PC-3 (cell line): Measurements from ENCODE around the gene STRBP. TPM values are rescaled to one million over a fixed set of nuclear protein-coding genes. Genes with fewer than 3 reads are reported as not detected.

Experiments
- ATAC-seq: fragments of 200-7000 bp; cut with Tn5 transposase; 2 replicates; pipeline ENCODE4 v1.9.1; 2020; ENCODE audit warnings: mild to moderate bottlenecking, moderate library complexity
- BruUV-seq: library from RNA; stranded (reverse); fragments of 400-500 nt; replicated peaks from 2 replicates; lab custom pipeline; 2021; lab: Mats Ljungman, UMichigan
- CTCF ChIA-PET: fragments of 300-600 bp; sonication (Branson Sonifier 250); formaldehyde crosslinking; loops from one replicate; lab custom pipeline; 2022; ENCODE audit warnings: antibody characterized with exemption; lab: Charles Lee
- POLR2A ChIA-PET: fragments of 300-600 bp; sonication (Branson Sonifier 250); formaldehyde crosslinking; loops from one replicate; lab custom pipeline; 2022; ENCODE audit warnings: antibody characterized with exemption; ENCODE audit not compliant: unreplicated experiment; lab: Charles Lee
- DNase-seq: peaks from one replicate; pipeline ENCODE4 v3.0.0-alpha.2; 2015
- H2AFZ ChIP-seq: fragments of 300-600 bp; sonication (generic); 2 replicates; pipeline ENCODE4 v1.6.0; 2016; ENCODE audit warnings: antibody characterized with exemption, low read length
- H3F3A ChIP-seq: fragments of 300-600 bp; sonication (generic); one replicate; pipeline ENCODE4 v1.6.0; 2017; ENCODE audit warnings: antibody characterized with exemption, low read length, control low read depth, mild to moderate bottlenecking; ENCODE audit not compliant: unreplicated experiment
- H3K27ac ChIP-seq: fragments of 300-600 bp; sonication (generic); 2 replicates; pipeline ENCODE4 v1.5.1; 2016; ENCODE audit warnings: mild to moderate bottlenecking, low read length
- H3K27me3 ChIP-seq: fragments of 300-600 bp; sonication (generic); 2 replicates; pipeline ENCODE4 v1.6.1; 2016; ENCODE audit warnings: low read length, mixed read lengths
- H3K36me3 ChIP-seq: fragments of 300-600 bp; sonication (generic); 2 replicates; pipeline ENCODE4 v1.6.1; 2016; ENCODE audit warnings: low read depth, mixed run types, low read length, mixed read lengths
- H3K4me1 ChIP-seq: fragments of 300-600 bp; sonication (generic); 2 replicates; pipeline ENCODE4 v1.5.1; 2016; ENCODE audit warnings: low read length; ENCODE audit not compliant: insufficient read depth
- H3K4me2 ChIP-seq: fragments of 300-600 bp; sonication (generic); 2 replicates; pipeline ENCODE4 v1.6.0; 2016; ENCODE audit warnings: low read length
- H3K4me3 ChIP-seq: fragments of 300-600 bp; sonication (generic); 2 replicates; pipeline ENCODE4 v1.5.1; 2016; ENCODE audit warnings: mild to moderate bottlenecking, low read length, mixed read lengths
- H3K79me2 ChIP-seq: fragments of 300-600 bp; sonication (generic); 2 replicates; pipeline ENCODE4 v1.6.1; 2017; ENCODE audit warnings: low read length, mixed read lengths
- H3K9ac ChIP-seq: fragments of 300-600 bp; sonication (generic); 2 replicates; pipeline ENCODE4 v1.6.0; 2016; ENCODE audit warnings: mild to moderate bottlenecking, low read length
- H3K9me2 ChIP-seq: fragments of 300-600 bp; sonication (generic); replicated peaks from 2 replicates; pipeline ENCODE4 v1.6.1; 2016; ENCODE audit warnings: mixed run types, low read length, mixed read lengths
- H3K9me3 ChIP-seq: fragments of 300-600 bp; sonication (generic); 2 replicates; pipeline ENCODE4 v1.6.1; 2016; ENCODE audit warnings: low read length, mixed read lengths
- H4K20me1 ChIP-seq: fragments of 300-600 bp; sonication (generic); 2 replicates; pipeline ENCODE4 v1.6.1; 2016; ENCODE audit warnings: low read length, mixed read lengths
- CTCF ChIP-seq: fragments of 300-600 bp; sonication (generic); conservative IDR thresholded peaks from 2 replicates; pipeline ENCODE4 v1.5.1; 2017; ENCODE audit warnings: antibody characterized with exemption, low read depth, mild to moderate bottlenecking, low read length
- EZH2 ChIP-seq: fragments of 300-600 bp; sonication (generic); IDR thresholded peaks from one replicate; pipeline ENCODE4 v1.6.1; 2017; ENCODE audit warnings: antibody characterized with exemption, mild to moderate bottlenecking, low read length; ENCODE audit not compliant: unreplicated experiment
- EZH2phosphoT487 ChIP-seq: fragments of 300-600 bp; sonication (generic); IDR thresholded peaks from 2 replicates; pipeline ENCODE4 v1.6.1; 2018; ENCODE audit warnings: mild to moderate bottlenecking, antibody characterized with exemption, low read length, borderline replicate concordance
- intact Hi-C: fragments of 100-400 bp; cut with micrococcal nuclease; formaldehyde crosslinking; loops from 2 replicates; pipeline ENCODE4 v1.9.0; 2023
- total RNA-seq: library from RNA; depleted of rRNA; stranded (reverse); fragments of >200 nt; gene quantifications from 2 replicates; pipeline ENCODE4 v1.2.3, GENCODE V29; 2014

The STRBP gene
- total RNA-seq, 1 experiment from 2014 or later: 19.2 TPM

- Histone ChIP-seq H3K9ac (no peak overlapping the region), H3K36me3 (no peaks in the 10 kb centered on the region), H2AFZ (no peak overlapping the region), H3K4me2 (no peak overlapping the region), H3F3A (no peaks in the 10 kb centered on the region), H3K27ac (no peak overlapping the region), H3K4me3 (no peak overlapping the region), H3K9me3 (no peaks in the 10 kb centered on the region), H3K9me2 (no peaks in the 10 kb centered on the region), H3K27me3 (no peaks in the 10 kb centered on the region), H4K20me1 (no peaks in the 10 kb centered on the region), H3K4me1 (no peaks in the 10 kb centered on the region), H3K79me2 (no peaks in the 10 kb centered on the region)
- intact Hi-C loops: no loop called here
- ChIA-PET CTCF (no interaction called here), POLR2A (no interaction called here)
- peak; percentile 51; the same call in 1 of the 2 replicates for ATAC-seq
- peak; percentile 2 for DNase-seq
- no TSS peak for BruUV-seq
- no peak for TF ChIP-seq CTCF
- TF ChIP-seq EZH2: no peak
- TF ChIP-seq EZH2phosphoT487: no peak
These were observed 117.5 kb downstream of the STRBP start for GRCh38 chr9:123150708-123151503.

GRCh38 chr9:123149067-123149466, 119.3 kb downstream of the STRBP start:
- intact Hi-C loops: no loop called here
- no peaks in the 10 kb centered on the region for H3K36me3 ChIP-seq
- no peaks in the 10 kb centered on the region for H3K4me1 ChIP-seq
- H3K4me2 ChIP-seq: no peak overlapping the region
- no peak overlapping the region for H2AFZ ChIP-seq
- no peak overlapping the region for H3K4me3 ChIP-seq
- POLR2A ChIA-PET: no interaction called here
- no peaks in the 10 kb centered on the region for H3K9me2 ChIP-seq
- no peaks in the 10 kb centered on the region for H3K27me3 ChIP-seq
- H3K9ac ChIP-seq: no peak overlapping the region
- H3K79me2 ChIP-seq: no peaks in the 10 kb centered on the region
- H4K20me1 ChIP-seq: no peaks in the 10 kb centered on the region
- CTCF ChIA-PET: no interaction called here
- DNase-seq: no peak
- H3K9me3 ChIP-seq: no peaks in the 10 kb centered on the region
- H3K27ac ChIP-seq: no peak overlapping the region
- TF ChIP-seq EZH2phosphoT487: no peak
- no peak for TF ChIP-seq CTCF
- TF ChIP-seq EZH2: no peak
- H3F3A ChIP-seq: no peaks in the 10 kb centered on the region
- no TSS peak for BruUV-seq
- ATAC-seq: no peak

GRCh38 chr9:123138163-123138562, 130.2 kb downstream of the STRBP start:
- BruUV-seq: no TSS peak
- Histone ChIP-seq H3K9ac (no peak overlapping the region), H3F3A (no peaks in the 10 kb centered on the region), H4K20me1 (no peaks in the 10 kb centered on the region), H3K27ac (no peak overlapping the region), H3K9me3 (no peaks in the 10 kb centered on the region), H3K4me1 (no peaks in the 10 kb centered on the region), H3K4me2 (no peak overlapping the region), H2AFZ (no peak overlapping the region), H3K36me3 (no peaks in the 10 kb centered on the region), H3K27me3 (no peaks in the 10 kb centered on the region), H3K9me2 (no peaks in the 10 kb centered on the region), H3K79me2 (no peaks in the 10 kb centered on the region), H3K4me3 (no peak overlapping the region)
- no peak for TF ChIP-seq EZH2
- no peak for TF ChIP-seq CTCF
- no peak for TF ChIP-seq EZH2phosphoT487
- CTCF ChIA-PET: no interaction called here
- POLR2A ChIA-PET: no interaction called here
- ATAC-seq: no peak
- intact Hi-C loops: no loop called here
- DNase-seq: no peak
